A673 (cell line): ENCODE results near the gene RHPN2. TPM values are rescaled to one million over a fixed set of nuclear protein-coding genes. Genes with fewer than 3 reads are reported as not detected.

Experiments used
- BruUV-seq: library from RNA; stranded (reverse); fragments of 400-500 nt; replicated peaks from 2 replicates; lab custom pipeline; 2021; lab: Mats Ljungman, UMichigan
- CTCF ChIA-PET: fragments of 300-600 bp; sonication (Branson Sonifier 250); formaldehyde crosslinking; loops from one replicate; lab custom pipeline; 2022; ENCODE audit warnings: antibody characterized with exemption; lab: Charles Lee
- POLR2A ChIA-PET: fragments of 300-600 bp; sonication (Branson Sonifier 250); formaldehyde crosslinking; loops from one replicate; lab custom pipeline; 2022; ENCODE audit warnings: antibody characterized with exemption; ENCODE audit not compliant: low non-redundant PET; lab: Charles Lee
- DNase-seq: peaks from one replicate; pipeline ENCODE4 v3.0.0-alpha.2; 2015; ENCODE audit warnings: low spot score
- H3K27ac ChIP-seq: fragments of 200-600 bp; sonication (generic); 2 replicates; pipeline ENCODE4 v1.5.1; 2016; ENCODE audit warnings: mixed run types, low read depth, mild to moderate bottlenecking, mixed read lengths, antibody characterized with exemption, low read length; ENCODE audit not compliant: poor library complexity, severe bottlenecking
- H3K27me3 ChIP-seq: fragments of 200-600 bp; sonication (generic); replicated peaks from 2 replicates; pipeline ENCODE4 v1.6.1; 2017; ENCODE audit warnings: mixed run types, low read depth, mild to moderate bottlenecking, mixed read lengths, antibody characterized with exemption, low read length; ENCODE audit not compliant: insufficient read depth, poor library complexity
- H3K36me3 ChIP-seq: fragments of 200-600 bp; sonication (generic); 2 replicates; pipeline ENCODE4 v1.6.1; 2016; ENCODE audit warnings: mixed run types, mild to moderate bottlenecking, mixed read lengths, antibody characterized with exemption, low read length; ENCODE audit not compliant: insufficient read depth, poor library complexity, severe bottlenecking
- H3K4me1 ChIP-seq: fragments of 200-600 bp; sonication (generic); 2 replicates; pipeline ENCODE4 v1.6.1; 2017; ENCODE audit warnings: mixed run types, mild to moderate bottlenecking, mixed read lengths, antibody characterized with exemption, low read length; ENCODE audit not compliant: insufficient read depth, poor library complexity, severe bottlenecking
- H3K4me3 ChIP-seq: fragments of 200-600 bp; sonication (generic); 2 replicates; pipeline ENCODE4 v1.5.1; 2016; ENCODE audit warnings: low read depth, mixed run types, mild to moderate bottlenecking, mixed read lengths, low read length; ENCODE audit not compliant: poor library complexity, severe bottlenecking
- H3K9me3 ChIP-seq: fragments of 200-600 bp; sonication (generic); 2 replicates; pipeline ENCODE4 v1.6.1; 2016; ENCODE audit warnings: mixed run types, low read depth, mild to moderate bottlenecking, mixed read lengths, antibody characterized with exemption, low read length; ENCODE audit not compliant: poor library complexity, severe bottlenecking
- EZH2 ChIP-seq: fragments of 200-600 bp; sonication (generic); IDR thresholded peaks from 2 replicates; pipeline ENCODE4 v1.6.1; 2017; ENCODE audit warnings: borderline replicate concordance, low read depth, mild to moderate bottlenecking, mixed read lengths, antibody characterized with exemption, low read length; ENCODE audit not compliant: poor library complexity, severe bottlenecking
- intact Hi-C: fragments of 100-400 bp; cut with micrococcal nuclease; formaldehyde crosslinking; loops from one replicate; pipeline ENCODE4 v1.10.0; 2022; ENCODE audit not compliant: unreplicated experiment
- total RNA-seq: library from RNA; stranded (reverse); gene quantifications from 2 replicates; pipeline ENCODE4 v1.2.3, GENCODE V29; 2021
- TF ChIP-seq, protein P1 (sequence below): fragments of 300-800, 200-600 bp; sonication (generic); conservative IDR thresholded peaks from 2 replicates; pipeline ENCODE4 v1.5.1; 2017; ENCODE audit warnings: low read depth, mild to moderate bottlenecking, antibody characterized with exemption, low read length, moderate library complexity, mixed read lengths

Gene RHPN2
- total RNA-seq, 1 experiment from 2014 or later: 10.5 TPM

DNA sequence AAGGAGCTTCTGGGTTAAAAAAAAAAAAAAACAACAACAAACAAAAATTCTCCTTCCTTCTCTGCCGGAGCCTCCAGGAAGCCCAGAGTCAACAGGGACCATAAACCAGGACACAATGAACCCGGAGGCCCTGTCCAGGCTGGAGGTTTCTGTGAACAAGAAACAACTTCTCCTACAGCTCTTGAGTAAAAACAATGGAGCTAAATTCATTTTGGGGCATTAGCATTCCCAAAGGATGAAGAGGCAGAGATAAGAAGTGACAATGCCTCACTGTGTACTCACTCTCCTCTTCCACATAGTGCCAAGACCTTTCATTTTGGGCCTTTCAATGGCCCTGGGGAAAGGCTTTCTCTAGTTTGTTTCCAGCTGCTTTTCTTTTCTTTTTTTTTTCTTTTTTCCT is 9.0 kb downstream of the RHPN2 start:
- H3K27me3 ChIP-seq: no peaks in the 10 kb centered on the region
- no peak overlapping the region for H3K27ac ChIP-seq
- intact Hi-C loops: no loop called here
- H3K36me3 ChIP-seq: no peaks in the 10 kb centered on the region
- no peak overlapping the region for H3K4me3 ChIP-seq
- peaks cover 4% of the 10 kb centered on the region for H3K4me1 ChIP-seq
- POLR2A ChIA-PET: no interaction called here
- BruUV-seq: no TSS peak
- TF ChIP-seq, protein P1, sequence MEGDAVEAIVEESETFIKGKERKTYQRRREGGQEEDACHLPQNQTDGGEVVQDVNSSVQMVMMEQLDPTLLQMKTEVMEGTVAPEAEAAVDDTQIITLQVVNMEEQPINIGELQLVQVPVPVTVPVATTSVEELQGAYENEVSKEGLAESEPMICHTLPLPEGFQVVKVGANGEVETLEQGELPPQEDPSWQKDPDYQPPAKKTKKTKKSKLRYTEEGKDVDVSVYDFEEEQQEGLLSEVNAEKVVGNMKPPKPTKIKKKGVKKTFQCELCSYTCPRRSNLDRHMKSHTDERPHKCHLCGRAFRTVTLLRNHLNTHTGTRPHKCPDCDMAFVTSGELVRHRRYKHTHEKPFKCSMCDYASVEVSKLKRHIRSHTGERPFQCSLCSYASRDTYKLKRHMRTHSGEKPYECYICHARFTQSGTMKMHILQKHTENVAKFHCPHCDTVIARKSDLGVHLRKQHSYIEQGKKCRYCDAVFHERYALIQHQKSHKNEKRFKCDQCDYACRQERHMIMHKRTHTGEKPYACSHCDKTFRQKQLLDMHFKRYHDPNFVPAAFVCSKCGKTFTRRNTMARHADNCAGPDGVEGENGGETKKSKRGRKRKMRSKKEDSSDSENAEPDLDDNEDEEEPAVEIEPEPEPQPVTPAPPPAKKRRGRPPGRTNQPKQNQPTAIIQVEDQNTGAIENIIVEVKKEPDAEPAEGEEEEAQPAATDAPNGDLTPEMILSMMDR: no peak
- TF ChIP-seq EZH2: no peak
- DNase-seq: no peak
- no peaks in the 10 kb centered on the region for H3K9me3 ChIP-seq
- CTCF ChIA-PET: no interaction called here

DNA sequence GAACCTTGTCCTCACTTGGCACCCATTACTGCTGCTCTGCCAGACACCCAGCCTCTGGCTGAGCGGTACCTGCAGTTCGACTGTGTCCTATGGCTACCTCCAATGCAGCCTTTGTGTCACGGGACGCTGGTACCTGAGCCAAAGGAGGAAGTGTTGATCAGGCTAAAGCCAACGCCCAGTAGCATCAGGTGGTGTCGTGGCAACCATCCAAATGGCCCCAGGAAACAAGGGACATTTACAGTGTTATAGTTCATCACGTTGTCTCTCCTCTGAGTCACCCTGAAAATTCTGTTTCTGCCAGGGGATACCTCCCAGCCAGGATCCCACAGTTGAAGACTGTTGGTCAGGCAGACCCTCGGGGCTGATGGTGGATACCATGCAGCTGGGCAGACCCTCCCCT is 10.1 kb downstream of the RHPN2 start:
- no TSS peak for BruUV-seq
- no peaks in the 10 kb centered on the region for H3K9me3 ChIP-seq
- POLR2A ChIA-PET: no interaction called here
- intact Hi-C loops: no loop called here
- TF ChIP-seq, protein P1: no peak
- no peak for TF ChIP-seq EZH2
- DNase-seq: no peak
- CTCF ChIA-PET: no interaction called here
- no peaks in the 10 kb centered on the region for H3K27me3 ChIP-seq
- H3K27ac ChIP-seq: no peak overlapping the region
- peaks cover 4% of the 10 kb centered on the region for H3K4me1 ChIP-seq
- H3K36me3 ChIP-seq: no peaks in the 10 kb centered on the region
- H3K4me3 ChIP-seq: no peak overlapping the region

DNA sequence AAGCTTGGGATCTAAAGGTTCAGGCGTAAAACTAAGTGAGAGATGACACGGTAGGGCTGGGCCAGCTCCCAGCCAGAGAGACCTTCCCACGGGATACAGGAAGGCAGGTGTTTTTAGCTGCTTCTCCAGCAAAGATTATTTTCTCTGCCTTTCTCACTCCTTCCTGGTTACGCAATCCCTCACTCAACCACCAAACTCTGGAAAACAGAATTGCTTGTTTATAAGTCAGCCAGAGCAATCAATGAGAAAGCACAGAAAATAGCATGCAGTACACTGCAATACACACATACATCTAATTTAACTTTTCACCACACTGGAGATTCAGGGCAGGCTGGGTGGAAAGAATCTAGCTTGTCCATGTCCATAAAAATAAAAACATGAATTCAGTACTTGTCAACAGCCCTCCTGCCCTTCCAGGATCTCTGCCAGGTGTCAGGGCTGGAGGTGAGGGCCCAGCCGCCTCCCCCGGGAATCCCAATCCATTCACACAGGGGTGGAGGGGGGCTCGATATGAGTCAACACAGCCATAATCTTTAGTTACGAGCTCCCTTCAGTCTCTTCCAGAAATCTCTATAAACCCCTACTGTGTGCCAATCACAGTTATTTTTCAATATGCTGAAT is 12.2 kb downstream of the RHPN2 start:
- DNase-seq: peak; percentile 18
- Histone ChIP-seq H3K27ac (peak overlapping the region; percentile 29), H3K9me3 (no peaks in the 10 kb centered on the region), H3K4me1 (peaks cover 4% of the 10 kb centered on the region), H3K27me3 (no peaks in the 10 kb centered on the region), H3K4me3 (no peak overlapping the region), H3K36me3 (no peaks in the 10 kb centered on the region)
- CTCF ChIA-PET: no interaction called here
- BruUV-seq: no TSS peak
- TF ChIP-seq EZH2: no peak
- TF ChIP-seq, protein P1: no peak
- intact Hi-C loops: no loop called here
- POLR2A ChIA-PET: no interaction called here
